HG03439 (cell line): ENCODE measurements around the gene RNASE8.
"Not testable (repeated sequence)": the region's sequence is repeated elsewhere in the genome, so short reads cannot be mapped to it uniquely, and the experiment has no call there.

Source experiments
- ATAC-seq: cut with Tn5 transposase; IDR thresholded peaks from one replicate; pipeline ENCODE4 v1.9.1; 2021; ENCODE audit warnings: mild to moderate bottlenecking, moderate library complexity; ENCODE audit not compliant: unreplicated experiment

The RNASE8 gene

DNA sequence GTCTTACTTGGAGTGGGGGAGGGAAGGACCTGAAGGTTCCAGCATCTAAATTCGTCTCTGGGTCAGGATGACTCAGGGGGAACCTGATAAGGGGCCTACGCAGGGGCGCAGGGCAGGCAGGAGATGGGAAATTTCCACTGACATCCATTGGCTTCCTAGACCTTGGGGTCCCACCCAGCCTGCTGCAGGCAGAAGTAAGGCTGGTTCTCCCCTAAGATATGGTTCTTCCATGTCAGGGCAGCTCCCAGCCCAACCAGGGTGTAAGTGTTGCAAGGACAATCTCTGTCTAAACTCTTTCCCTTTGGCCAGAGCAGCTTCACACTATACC lies 30.7 kb upstream of the RNASE8 start:
- no peak for ATAC-seq

DNA sequence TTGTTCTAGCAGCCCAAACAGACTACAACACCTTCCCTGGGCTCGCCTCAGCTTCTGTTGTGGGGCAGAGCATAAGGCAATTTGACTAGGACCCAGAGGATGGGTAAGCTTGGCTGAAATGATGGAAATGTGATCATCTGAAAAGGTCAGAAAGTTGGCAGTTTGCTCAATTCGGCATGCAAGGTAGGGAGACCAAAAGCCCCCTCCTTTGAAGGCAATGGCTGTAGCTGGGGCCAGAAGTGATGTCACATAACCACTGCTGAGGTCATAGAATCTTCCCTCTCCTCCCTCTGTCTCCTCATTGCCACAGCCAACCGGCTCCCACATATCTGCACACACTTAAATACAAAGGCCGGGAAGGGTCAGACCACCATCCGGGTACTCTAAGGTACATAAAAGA lies 27.7 kb upstream of the RNASE8 start, which contains the start of gene TPPP2:
Gene TPPP2, plus strand, starts transcription at position 301 of the 400 bp plus-strand sequence. CDS start 365 bp downstream, outside the sequence.
- no peak for ATAC-seq

DNA sequence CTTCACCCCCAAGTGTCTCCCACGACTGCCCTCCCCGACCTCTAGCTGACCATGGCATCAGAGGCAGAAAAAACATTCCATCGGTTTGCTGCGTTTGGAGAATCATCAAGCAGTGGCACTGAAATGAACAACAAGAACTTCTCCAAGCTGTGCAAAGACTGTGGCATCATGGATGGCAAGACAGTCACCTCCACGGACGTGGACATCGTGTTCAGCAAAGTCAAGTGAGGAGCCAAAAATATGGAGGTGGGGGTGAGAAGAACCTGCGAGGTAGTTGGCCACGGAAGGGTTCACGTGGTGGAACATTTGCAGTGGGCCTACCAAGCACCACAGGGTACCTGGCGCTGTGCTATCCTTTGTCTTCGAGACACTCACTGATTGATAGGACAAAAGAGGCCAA lies 27.1 kb upstream of the RNASE8 start:
- no peak for ATAC-seq

DNA sequence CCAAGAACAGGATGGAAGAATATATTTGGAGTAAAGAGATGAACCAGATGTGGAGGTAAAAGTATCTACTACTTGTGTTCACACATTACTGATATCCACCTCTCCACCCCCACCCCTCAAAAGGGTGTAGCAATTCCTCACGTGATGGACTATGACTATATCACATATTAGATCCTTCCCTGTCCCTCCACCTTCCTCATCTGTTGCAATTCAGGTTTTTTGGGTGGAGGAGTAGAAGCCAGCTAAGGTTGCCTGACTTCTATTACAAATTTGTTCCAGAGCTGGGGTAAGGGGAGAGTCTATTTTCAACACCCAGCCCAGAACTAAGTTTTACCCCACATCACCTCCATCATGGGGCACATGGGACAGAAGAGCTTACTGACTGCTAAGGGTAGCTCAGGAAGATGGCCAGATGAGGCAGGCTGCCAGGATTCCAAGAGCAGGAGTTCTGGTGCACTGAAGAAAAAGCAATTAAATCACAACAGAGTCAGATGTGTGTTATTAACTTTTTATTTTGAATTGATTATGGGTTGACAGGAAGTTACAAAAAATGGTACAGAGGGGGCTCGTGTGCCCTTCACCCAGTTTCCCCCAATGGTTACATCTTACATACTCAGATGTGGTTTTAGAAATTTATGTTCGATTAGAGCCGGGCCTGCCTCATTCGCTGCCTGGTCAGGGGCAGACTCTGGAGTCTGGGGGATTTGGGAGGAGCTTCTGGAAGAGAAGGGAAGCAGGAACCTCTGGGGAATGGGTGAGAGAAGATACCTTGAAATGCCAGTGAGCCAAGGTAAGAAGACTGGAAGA lies 25.1 kb upstream of the RNASE8 start:
- no peak for ATAC-seq

DNA sequence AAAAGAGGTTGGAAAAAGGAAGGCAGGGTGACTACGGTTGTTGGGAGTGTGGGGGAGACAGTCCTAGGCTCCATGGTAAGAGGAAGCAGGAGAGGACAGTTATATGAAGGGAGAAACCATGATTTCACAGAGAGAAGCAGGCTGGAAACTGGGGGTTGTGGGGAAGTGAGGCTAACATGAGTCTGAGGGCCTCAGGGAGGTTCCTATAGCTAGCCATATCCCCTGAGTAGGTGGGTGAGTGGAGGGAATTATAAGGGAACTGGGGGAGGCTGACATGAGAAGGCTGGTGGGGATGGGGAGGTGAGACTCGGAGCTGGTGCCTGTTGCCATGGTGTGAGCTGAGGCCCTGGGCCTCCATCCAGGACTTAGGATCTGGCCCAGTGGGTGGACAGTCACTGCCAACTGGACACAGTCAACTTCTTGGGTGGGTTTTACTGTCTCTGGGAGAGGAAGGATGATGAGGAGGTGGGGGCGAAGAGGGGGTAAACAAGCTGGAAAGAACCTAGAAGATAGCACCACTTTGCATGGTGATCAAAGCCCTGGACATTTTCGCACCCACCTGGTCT lies 24.4 kb upstream of the RNASE8 start:
- no peak for ATAC-seq

DNA sequence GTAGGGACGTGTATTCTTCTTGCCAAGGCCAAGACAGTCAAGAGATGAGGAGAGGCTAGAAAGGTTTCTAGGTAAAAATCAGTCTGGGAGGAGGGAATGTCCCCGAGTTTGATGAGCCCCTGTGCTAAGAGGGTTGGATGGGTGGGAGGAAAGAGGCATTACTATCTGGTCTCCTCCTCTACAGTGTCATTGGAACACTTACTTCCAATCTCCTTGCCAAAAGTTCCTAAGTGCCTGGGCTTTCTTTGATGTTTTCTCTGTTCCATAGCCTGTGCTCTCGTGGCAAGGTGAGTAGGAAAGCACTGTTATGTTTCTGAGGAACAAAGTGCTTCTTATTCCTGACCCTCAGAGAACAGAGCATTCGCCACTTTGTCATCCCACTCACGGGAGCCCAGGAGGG lies 22.9 kb upstream of the RNASE8 start, which contains the start of gene RNASE13:
Gene RNASE13, minus strand, starts transcription at position 101 of the 400 bp plus-strand sequence. CDS start 519 bp downstream, outside the sequence.
- ATAC-seq = no peak

DNA sequence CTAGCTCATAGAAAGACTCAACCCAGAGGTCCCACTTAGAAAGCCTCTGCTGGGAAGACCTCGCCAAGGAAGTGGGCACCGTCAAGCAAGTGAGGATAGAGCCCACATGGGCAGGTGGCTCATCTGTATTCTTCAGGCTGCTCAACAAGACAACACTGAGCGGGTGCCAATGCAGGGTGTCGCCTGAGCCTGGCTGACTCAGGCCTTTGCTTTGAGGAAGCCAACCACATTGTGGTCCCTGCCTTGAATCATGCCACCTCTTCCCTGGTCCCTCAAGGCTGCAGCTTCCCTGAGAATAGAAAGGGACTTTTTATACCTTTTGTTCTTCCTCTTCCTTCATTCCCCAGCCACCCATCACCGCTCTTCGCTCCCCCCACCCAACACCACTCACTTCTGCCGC lies 20.9 kb upstream of the RNASE8 start:
- no peak for ATAC-seq

DNA sequence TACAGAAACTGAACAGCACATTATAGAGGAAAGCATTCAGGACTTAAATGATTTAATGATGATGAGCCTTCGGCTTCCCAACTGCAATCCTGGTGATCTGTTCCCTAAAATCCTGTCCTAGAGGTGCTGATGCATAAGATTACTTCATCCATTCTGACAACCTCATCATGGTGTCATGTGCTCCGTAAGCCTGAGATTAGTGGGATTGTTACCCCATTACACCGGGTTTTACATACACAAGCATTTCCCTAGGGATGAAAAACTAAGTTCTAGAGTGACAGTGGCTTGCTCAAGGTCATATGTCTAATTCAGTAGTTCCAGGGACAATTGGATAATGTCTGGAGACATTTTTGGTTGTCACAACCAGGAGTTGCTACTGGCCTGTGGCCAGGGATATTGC lies 20.5 kb upstream of the RNASE8 start:
- ATAC-seq = no peak

DNA sequence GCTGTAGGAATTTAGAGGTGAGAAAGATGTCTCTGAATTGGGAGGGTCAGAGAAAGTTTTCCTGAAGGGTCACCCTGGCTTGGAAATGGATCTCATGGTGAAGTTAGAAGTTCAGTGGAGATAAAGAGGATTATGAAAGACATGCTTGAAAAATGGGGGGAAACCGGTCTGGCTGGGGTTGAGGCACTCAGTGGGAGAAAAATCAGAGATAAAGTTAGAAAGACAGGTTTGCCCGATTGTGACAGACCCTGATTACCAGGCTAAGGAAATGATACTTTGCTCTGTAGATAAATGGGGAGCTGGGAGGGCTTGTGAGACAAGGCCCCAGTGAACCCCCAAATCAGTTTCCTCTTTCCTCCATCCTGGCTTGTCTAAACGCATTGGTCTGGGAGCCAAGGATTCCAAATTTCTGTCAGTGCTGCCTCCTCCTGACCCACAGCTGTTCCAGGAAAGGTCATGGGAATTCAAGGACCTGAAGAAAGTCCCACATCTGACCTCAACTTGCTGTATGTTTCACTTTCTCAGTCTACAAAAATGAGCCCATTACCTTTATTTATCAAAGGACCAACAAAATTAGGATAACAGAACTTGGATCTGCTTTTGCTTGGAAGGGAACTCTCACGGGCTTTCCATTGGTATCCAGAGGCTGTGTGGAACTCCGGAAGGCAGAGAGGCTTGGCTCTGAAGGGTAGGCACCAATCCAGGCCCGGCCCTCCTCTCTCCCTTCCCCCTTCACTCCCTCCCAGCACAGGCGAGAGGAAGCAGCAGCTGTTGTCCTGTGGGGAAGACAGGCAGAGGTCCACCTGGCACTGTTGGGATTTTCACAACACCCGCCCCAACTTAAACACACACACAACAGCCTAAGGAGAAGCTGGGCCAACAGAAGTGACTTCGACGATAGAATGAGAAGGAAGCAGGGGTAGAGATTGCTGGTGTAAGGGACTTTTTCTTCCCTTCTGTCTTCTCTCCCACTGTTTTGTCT lies 18.9 kb upstream of the RNASE8 start:
- ATAC-seq = no peak

DNA sequence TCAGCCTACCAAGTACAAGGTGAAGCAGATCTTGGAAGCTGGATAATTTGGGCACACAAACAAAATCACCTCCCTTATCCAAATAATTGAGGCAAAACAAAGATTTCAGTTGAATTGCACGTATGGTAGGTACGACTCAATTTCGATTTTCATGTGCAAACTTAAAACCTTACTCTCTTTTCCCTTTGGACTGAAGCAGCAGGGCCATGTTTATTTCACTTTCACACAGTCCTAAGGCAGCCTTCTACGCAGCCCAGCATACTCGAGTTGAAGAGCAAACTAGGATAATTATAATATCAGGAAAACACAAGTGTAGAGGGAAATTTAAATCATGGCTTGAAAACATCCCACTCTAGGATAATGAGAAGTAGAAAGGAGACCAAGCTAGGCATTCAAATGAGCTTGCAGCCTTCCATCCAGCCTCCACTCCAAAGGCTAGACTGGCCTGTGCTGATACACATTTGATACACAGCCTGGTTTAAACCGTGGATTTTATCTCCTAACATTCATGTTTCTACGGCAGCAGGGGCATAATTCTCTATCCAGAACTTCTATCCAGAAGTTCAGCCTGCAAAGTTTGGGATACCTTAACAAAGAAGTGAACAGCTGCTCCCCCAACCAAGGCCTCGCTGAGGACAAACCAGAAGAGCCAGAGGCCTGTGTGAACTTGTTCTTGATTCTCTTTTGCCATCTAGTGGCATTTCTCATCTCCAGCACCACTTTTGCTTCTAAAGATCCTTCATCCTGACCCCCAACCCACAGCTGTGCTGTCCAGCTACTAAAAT lies 17.8 kb upstream of the RNASE8 start:
- no peak for ATAC-seq

DNA sequence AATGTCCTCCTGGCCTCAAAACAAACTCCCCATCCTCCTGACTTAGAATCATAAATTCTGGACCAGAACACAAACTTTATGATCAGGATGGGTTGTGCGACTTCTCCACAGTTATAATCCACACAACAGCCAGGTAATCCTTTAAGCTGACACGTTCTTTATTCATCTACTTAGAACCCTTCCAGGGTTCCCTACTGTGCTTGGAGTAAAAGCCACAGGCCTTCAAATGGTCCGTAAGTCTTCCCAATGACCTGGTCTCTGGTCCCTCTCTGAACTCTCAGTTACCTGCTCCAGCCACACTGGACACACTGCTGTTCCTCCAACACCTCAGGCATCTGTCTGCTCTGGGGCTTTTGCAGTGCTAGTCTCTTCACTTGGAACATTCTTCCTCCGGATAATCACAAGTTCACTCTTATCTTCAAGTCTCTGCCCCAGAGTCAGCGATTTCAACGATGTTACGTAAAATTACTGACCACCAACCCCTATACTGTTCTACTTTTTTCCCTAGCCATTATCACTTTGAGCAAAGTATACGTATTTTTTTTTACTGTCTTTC lies 17.2 kb upstream of the RNASE8 start:
- no peak for ATAC-seq

DNA sequence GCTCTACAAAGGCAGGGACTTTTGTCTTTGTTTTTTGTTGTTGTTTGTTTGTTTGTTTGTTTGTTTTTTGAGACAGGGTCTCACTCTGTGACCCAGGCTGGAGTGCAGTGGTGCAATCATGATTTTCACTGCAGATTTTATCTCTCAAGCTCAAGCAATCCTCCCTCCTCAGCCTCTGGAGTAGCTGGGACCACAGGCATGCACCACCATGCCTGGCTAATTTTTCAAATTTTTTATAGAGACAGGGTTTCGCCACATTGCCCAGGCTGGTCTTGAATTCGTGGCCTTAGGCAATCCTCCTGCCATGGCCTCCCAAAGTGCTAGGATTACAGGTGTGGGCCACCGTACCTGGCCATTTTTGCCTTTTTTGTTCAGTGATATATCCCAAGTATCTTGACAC lies 16.7 kb upstream of the RNASE8 start:
- ATAC-seq = not testable (repeated sequence)

DNA sequence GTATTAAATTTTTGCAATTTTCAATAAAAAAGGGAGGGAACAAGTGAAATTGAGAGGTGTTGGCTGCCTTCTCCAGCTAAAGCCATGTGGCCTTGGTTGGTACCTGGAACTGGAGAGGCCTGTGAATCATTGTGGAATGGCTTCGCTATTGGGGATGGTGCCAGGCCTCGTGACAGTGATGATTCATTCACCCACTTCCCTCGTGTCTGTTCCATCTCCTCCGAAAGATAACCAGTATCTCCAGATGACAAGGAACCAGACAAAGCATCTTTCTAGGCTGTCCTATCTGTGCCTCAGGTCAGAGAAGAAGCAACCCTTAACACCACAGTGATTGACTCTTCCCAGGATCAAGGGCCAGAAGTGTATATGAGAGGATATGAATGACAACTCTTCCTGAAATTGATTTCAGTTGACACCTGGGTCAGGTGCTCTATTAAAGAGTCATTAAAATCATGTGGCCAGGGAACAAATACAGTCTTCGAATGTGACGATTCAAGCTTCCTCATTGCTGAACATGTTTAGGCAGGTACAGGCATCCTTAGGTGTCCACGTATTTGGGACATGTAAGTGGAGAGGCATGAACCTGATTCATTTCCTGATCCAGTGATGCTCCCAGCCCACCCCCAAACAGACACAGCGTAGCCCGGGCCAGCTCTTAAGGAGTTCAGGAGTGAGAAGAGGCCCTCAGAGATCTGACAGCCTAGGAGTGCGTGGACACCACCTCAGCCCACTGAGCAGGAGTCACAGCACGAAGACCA lies 15.8 kb upstream of the RNASE8 start, which contains the start of gene RNASE7:
Gene RNASE7, plus strand, starts transcription at position 687 of the 758 bp plus-strand sequence. CDS start 631 bp downstream, outside the sequence.
- no peak for ATAC-seq

DNA sequence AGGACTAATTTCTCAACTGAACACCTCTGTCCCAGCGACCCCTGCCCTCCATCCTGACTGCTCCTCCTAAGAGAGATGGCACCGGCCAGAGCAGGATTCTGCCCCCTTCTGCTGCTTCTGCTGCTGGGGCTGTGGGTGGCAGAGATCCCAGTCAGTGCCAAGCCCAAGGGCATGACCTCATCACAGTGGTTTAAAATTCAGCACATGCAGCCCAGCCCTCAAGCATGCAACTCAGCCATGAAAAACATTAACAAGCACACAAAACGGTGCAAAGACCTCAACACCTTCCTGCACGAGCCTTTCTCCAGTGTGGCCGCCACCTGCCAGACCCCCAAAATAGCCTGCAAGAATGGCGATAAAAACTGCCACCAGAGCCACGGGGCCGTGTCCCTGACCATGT lies 14.7 kb upstream of the RNASE8 start:
- ATAC-seq = no peak

DNA sequence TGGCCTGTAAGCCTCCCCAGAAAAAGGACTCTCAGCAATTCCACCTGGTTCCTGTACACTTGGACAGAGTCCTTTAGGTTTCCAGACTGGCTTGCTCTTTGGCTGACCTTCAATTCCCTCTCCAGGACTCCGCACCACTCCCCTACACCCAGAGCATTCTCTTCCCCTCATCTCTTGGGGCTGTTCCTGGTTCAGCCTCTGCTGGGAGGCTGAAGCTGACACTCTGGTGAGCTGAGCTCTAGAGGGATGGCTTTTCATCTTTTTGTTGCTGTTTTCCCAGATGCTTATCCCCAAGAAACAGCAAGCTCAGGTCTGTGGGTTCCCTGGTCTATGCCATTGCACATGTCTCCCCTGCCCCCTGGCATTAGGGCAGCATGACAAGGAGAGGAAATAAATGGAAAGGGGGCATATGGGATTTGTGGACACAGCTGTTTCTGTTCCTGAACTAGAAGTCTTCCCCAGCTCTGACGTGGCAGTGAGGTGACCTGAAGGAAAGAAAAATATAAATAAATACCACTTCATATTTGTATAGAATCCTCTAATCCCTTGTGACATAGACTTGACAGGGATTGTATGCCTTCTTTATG lies 14.1 kb upstream of the RNASE8 start:
- no peak for ATAC-seq

DNA sequence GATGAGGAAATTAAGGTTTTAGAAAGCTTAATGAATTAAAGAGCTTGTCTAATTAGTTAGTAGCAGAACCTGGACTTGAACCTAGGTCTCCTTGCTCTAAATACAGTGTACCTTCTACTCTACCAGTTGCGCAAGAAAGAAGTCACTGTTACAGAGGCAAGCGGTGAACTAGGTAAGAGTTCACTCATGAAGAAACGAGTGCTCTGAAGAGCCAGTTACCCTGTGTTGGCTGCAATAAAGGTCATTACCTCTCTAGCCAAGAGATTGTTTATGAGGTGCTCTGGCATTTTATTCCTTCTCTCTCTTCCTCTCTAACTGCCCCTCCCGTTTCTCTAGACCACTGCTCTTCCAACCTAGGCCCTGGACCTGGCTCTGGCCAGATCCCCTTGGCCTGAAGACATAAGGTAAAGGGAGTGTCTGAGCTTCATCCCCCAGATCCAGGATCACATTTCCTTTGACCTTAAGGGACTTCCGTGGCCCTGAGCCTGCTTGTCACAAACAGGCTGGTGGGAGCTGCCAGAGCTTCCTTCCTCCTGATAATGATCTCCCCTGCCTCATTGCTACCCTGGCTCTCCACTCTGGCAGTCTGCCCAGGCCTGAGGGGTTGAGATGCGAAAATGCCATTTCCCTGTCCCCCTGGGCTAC lies 13.5 kb upstream of the RNASE8 start:
- no peak for ATAC-seq

DNA sequence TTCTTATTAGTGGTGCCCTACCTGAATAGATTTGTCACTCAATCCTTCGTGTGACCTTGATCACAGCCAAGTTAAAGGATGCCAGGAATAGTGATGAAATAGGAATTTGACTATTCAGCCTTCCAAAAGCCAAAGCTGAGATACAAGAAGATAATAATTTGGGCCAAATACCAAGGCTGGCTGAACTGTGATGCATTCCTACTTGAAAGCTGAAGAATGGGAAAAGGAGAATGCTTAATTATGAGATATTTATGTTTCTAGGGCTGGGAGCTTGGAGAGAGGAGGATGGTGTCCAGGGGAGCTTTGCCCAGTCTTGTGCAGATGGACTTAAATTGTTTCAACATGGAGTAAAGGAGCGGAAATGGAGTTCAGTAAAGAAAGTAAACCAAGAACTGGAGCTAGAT lies 10.2 kb upstream of the RNASE8 start:
- no peak for ATAC-seq

DNA sequence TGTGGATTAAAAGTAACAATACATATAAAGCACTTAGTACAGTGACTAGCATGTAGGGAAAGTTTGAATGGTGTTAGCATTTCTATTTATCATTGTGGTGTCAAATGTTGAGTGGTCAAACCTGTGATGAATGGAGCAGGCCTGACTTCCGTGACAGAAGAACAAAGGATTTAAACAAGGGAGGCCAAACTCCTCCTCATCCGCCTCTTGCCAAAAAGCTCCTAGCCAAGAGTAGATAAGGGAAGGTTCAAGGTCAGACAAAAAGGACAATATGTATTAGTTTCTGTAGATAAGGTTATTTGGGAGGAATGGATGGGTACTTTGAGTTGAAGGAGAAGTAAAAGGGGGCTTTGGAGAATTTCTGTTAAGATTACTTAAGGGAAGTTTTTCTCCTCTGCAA lies 9.0 kb upstream of the RNASE8 start:
- ATAC-seq = no peak

DNA sequence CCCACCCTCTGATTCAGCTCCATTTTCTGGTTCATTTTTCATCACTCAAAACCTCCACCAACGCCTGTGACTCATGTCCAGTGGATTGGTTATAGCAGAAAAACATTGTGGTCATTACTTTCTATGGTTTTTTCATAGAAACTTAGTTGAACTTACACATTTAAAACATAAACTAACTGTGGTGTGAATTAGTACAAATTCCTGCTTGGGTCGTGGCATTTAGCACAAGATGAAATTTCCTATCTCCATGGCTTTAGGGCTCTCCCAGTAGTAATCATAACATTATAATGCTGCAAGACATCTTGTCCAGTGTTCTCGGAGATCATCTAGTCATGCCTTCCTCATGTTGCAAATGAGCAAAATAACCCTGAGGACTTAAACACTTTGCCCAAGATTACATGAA lies 8.3 kb upstream of the RNASE8 start:
- ATAC-seq = no peak
